Activated CD8-positive, alpha-beta T cell treated with anti-CD3 and anti-CD28 coated beads, Interleukin-2, amount 10 ng/mL, durations not matched to agents 7 days and 5 days (primary cell): ENCODE results near the gene EHF. TPM values are rescaled to one million over a fixed set of nuclear protein-coding genes. Genes with fewer than 3 reads are reported as not detected.

ENCODE experiments used
- ATAC-seq: fragments of 150-1000 bp; cut with Tn5 transposase; one replicate; pipeline ENCODE4 v1.10.0; 2021; ENCODE audit warnings: moderate library complexity
- CTCF ChIA-PET: fragments of 350-600 bp; sonication (Branson Sonifier 250); formaldehyde crosslinking; loops from one replicate; lab custom pipeline; 2021; ENCODE audit warnings: antibody characterized with exemption; lab: Charles Lee
- POLR2A ChIA-PET: fragments of 350-600 bp; sonication (Branson Sonifier 250); formaldehyde crosslinking; loops from one replicate; lab custom pipeline; 2021; ENCODE audit warnings: antibody characterized with exemption; lab: Charles Lee
- DNase-seq: peaks from one replicate; pipeline ENCODE4 v3.0.0-alpha.2; 2020
- H3K27ac Mint-ChIP-seq: one replicate; pipeline ENCODE4 v1.8.0; 2021; ENCODE audit warnings: mild to moderate bottlenecking, mixed read lengths
- H3K27me3 Mint-ChIP-seq: one replicate; pipeline ENCODE4 v1.8.0; 2021; ENCODE audit warnings: low read depth, mixed read lengths
- H3K36me3 Mint-ChIP-seq: one replicate; pipeline ENCODE4 v1.8.0; 2021; ENCODE audit warnings: low read depth, mixed read lengths
- H3K4me1 Mint-ChIP-seq: one replicate; pipeline ENCODE4 v1.8.0; 2021; ENCODE audit warnings: low read depth, mixed read lengths
- H3K4me3 Mint-ChIP-seq: one replicate; pipeline ENCODE4 v1.8.0; 2021; ENCODE audit warnings: mild to moderate bottlenecking, mixed read lengths
- H3K9me3 Mint-ChIP-seq: one replicate; pipeline ENCODE4 v1.8.0; 2022; ENCODE audit warnings: mixed read lengths; ENCODE audit not compliant: insufficient read depth
- total RNA-seq, 2 experiments: library from RNA; stranded (reverse); gene quantifications; one replicate each; pipeline ENCODE4 v1.2.3, GENCODE V29; 2021

Gene EHF
- total RNA-seq, 2 experiments from 2014 or later = not detected

- no peak overlapping the region for H3K27ac Mint-ChIP-seq
- ATAC-seq = no peak
- H3K27me3 Mint-ChIP-seq = peaks cover 47% of the 10 kb centered on the region
- no peak overlapping the region for H3K4me3 Mint-ChIP-seq
- no peaks in the 10 kb centered on the region for H3K9me3 Mint-ChIP-seq
- no peaks in the 10 kb centered on the region for H3K4me1 Mint-ChIP-seq
- no peak for DNase-seq
- H3K36me3 Mint-ChIP-seq = no peaks in the 10 kb centered on the region
- ChIA-PET CTCF (interaction anchor here (1.1 to 1.5 kb wide), 2 partner anchors 10 to 53 kb away, joined by 3 to 6 read pairs; no protein-coding TSS in a partner anchor), POLR2A (no interaction called here)
Measured at GRCh38 chr11:34640050-34640923, 19.4 kb downstream of the EHF start.

GRCh38 chr11:34640924-34641275, 20.0 kb downstream of the EHF start:
- no peak for ATAC-seq
- H3K27ac Mint-ChIP-seq = no peak overlapping the region
- H3K36me3 Mint-ChIP-seq = no peaks in the 10 kb centered on the region

GRCh38 chr11:34641456-34641855, 20.6 kb downstream of the EHF start:
- H3K4me1 Mint-ChIP-seq = no peaks in the 10 kb centered on the region
- ChIA-PET CTCF (interaction anchor here (1.1 kb wide), 1 partner anchor 55 kb away, joined by 6 read pairs; no protein-coding TSS in a partner anchor), POLR2A (no interaction called here)
- H3K27me3 Mint-ChIP-seq = peaks cover 51% of the 10 kb centered on the region
- ATAC-seq (no peak), DNase-seq (no peak)
- H3K4me3 Mint-ChIP-seq = no peak overlapping the region
- no peak overlapping the region for H3K27ac Mint-ChIP-seq
- no peaks in the 10 kb centered on the region for H3K9me3 Mint-ChIP-seq
- no peaks in the 10 kb centered on the region for H3K36me3 Mint-ChIP-seq

More at GRCh38 chr11:34640924-34641275, 20.0 kb downstream of the EHF start:
- no peaks in the 10 kb centered on the region for H3K4me1 Mint-ChIP-seq
- peaks cover 50% of the 10 kb centered on the region for H3K27me3 Mint-ChIP-seq
- no peak for DNase-seq
- H3K9me3 Mint-ChIP-seq = no peaks in the 10 kb centered on the region
- no peak overlapping the region for H3K4me3 Mint-ChIP-seq
- POLR2A ChIA-PET = no interaction called here
- CTCF ChIA-PET = interaction anchor here (1.1 to 1.5 kb wide), 2 partner anchors 9 to 54 kb away, joined by 3 to 6 read pairs; no protein-coding TSS in a partner anchor

- ChIA-PET CTCF (no interaction called here), POLR2A (no interaction called here)
- H3K27ac Mint-ChIP-seq = no peak overlapping the region
- no peak for ATAC-seq
- H3K4me3 Mint-ChIP-seq = no peak overlapping the region
- H3K36me3 Mint-ChIP-seq = no peaks in the 10 kb centered on the region
- H3K4me1 Mint-ChIP-seq = no peaks in the 10 kb centered on the region
- peaks cover 56% of the 10 kb centered on the region for H3K27me3 Mint-ChIP-seq
- H3K9me3 Mint-ChIP-seq = no peaks in the 10 kb centered on the region
- no peak for DNase-seq
Measured at GRCh38 chr11:34642001-34642554, 21.2 kb downstream of the EHF start.

GRCh38 chr11:34642873-34643272, 22.0 kb downstream of the EHF start:
- Mint-ChIP-seq H3K36me3 (no peaks in the 10 kb centered on the region), H3K27ac (no peak overlapping the region), H3K4me1 (no peaks in the 10 kb centered on the region), H3K9me3 (no peaks in the 10 kb centered on the region), H3K27me3 (peaks cover 62% of the 10 kb centered on the region), H3K4me3 (no peak overlapping the region)
- POLR2A ChIA-PET = no interaction called here
- DNase-seq = no peak
- no peak for ATAC-seq
- CTCF ChIA-PET = no interaction called here

GRCh38 chr11:34643311-34643710, 22.4 kb downstream of the EHF start:
- POLR2A ChIA-PET = no interaction called here
- H3K27me3 Mint-ChIP-seq = peaks cover 63% of the 10 kb centered on the region
- H3K27ac Mint-ChIP-seq = no peak overlapping the region

GRCh38 chr11:34643846-34644245, 23.0 kb downstream of the EHF start:
- no peak for ATAC-seq
- CTCF ChIA-PET = no interaction called here
- no peak overlapping the region for H3K4me3 Mint-ChIP-seq
- no peaks in the 10 kb centered on the region for H3K36me3 Mint-ChIP-seq
- no peaks in the 10 kb centered on the region for H3K4me1 Mint-ChIP-seq
- POLR2A ChIA-PET = no interaction called here
- H3K9me3 Mint-ChIP-seq = no peaks in the 10 kb centered on the region
- no peak overlapping the region for H3K27ac Mint-ChIP-seq
- peaks cover 63% of the 10 kb centered on the region for H3K27me3 Mint-ChIP-seq
- no peak for DNase-seq

More at GRCh38 chr11:34643311-34643710, 22.4 kb downstream of the EHF start:
- Mint-ChIP-seq H3K9me3 (no peaks in the 10 kb centered on the region), H3K4me3 (no peak overlapping the region), H3K36me3 (no peaks in the 10 kb centered on the region), H3K4me1 (no peaks in the 10 kb centered on the region)
- CTCF ChIA-PET = no interaction called here
- ATAC-seq (no peak), DNase-seq (no peak)

- DNase-seq = no peak
- Mint-ChIP-seq H3K27me3 (peaks cover 66% of the 10 kb centered on the region), H3K27ac (no peak overlapping the region), H3K4me3 (no peak overlapping the region), H3K4me1 (peaks cover 1% of the 10 kb centered on the region), H3K9me3 (no peaks in the 10 kb centered on the region), H3K36me3 (no peaks in the 10 kb centered on the region)
- CTCF ChIA-PET = interaction anchor here (1.1 kb wide), 1 partner anchor 10 kb away, joined by 4 read pairs; no protein-coding TSS in a partner anchor
- no peak for ATAC-seq
- POLR2A ChIA-PET = no interaction called here
Measured at GRCh38 chr11:34644669-34645406, 23.9 kb downstream of the EHF start.

GRCh38 chr11:34646431-34646830, 25.5 kb downstream of the EHF start:
- Mint-ChIP-seq H3K27ac (no peak overlapping the region), H3K36me3 (no peaks in the 10 kb centered on the region), H3K4me1 (peaks cover 16% of the 10 kb centered on the region), H3K4me3 (no peak overlapping the region), H3K27me3 (peaks cover 57% of the 10 kb centered on the region), H3K9me3 (no peaks in the 10 kb centered on the region)
- ATAC-seq (no peak), DNase-seq (no peak)
- POLR2A ChIA-PET = no interaction called here
- CTCF ChIA-PET = no interaction called here

- Mint-ChIP-seq H3K9me3 (no peaks in the 10 kb centered on the region), H3K27me3 (peaks cover 58% of the 10 kb centered on the region), H3K4me3 (no peak overlapping the region), H3K4me1 (peaks cover 20% of the 10 kb centered on the region), H3K36me3 (no peaks in the 10 kb centered on the region), H3K27ac (no peak overlapping the region)
- ATAC-seq = no peak
- no peak for DNase-seq
- ChIA-PET CTCF (no interaction called here), POLR2A (no interaction called here)
Measured at GRCh38 chr11:34647131-34647530, 26.2 kb downstream of the EHF start.

- POLR2A ChIA-PET = no interaction called here
- no peak overlapping the region for H3K27ac Mint-ChIP-seq
Measured at GRCh38 chr11:34647532-34647931, 26.6 kb downstream of the EHF start.

GRCh38 chr11:34648036-34648435, 27.1 kb downstream of the EHF start:
- no peak overlapping the region for H3K27ac Mint-ChIP-seq
- H3K36me3 Mint-ChIP-seq = no peaks in the 10 kb centered on the region
- CTCF ChIA-PET = no interaction called here
- POLR2A ChIA-PET = no interaction called here
- no peaks in the 10 kb centered on the region for H3K9me3 Mint-ChIP-seq
- DNase-seq (no peak), ATAC-seq (no peak)
- H3K4me1 Mint-ChIP-seq = peaks cover 20% of the 10 kb centered on the region
- no peak overlapping the region for H3K4me3 Mint-ChIP-seq
- H3K27me3 Mint-ChIP-seq = peaks cover 61% of the 10 kb centered on the region

More at GRCh38 chr11:34647532-34647931, 26.6 kb downstream of the EHF start:
- CTCF ChIA-PET = no interaction called here
- DNase-seq (no peak), ATAC-seq (no peak)
- H3K4me3 Mint-ChIP-seq = no peak overlapping the region
- peaks cover 20% of the 10 kb centered on the region for H3K4me1 Mint-ChIP-seq
- no peaks in the 10 kb centered on the region for H3K36me3 Mint-ChIP-seq
- H3K9me3 Mint-ChIP-seq = no peaks in the 10 kb centered on the region
- H3K27me3 Mint-ChIP-seq = peaks cover 61% of the 10 kb centered on the region
